Body of pancreas (tissue), 4 donors: Measurements from ENCODE around the gene FABP6.

Experiments used
- POLR2A ChIP-seq, 3 donors: fragments of 450-650 bp; IDR thresholded peaks; one replicate each; pipeline ENCODE4 v1.6.1; 2016; ENCODE audit warnings: antibody characterized with exemption in 3 of 3, mild to moderate bottlenecking in 2 of 3
- TF ChIP-seq, protein P1 (sequence below), 7 experiments: fragments of 450-650 bp in 4 of 7; fragments of 200-600 bp in 3 of 7; sonication (generic) in 3 of 7; IDR thresholded peaks; one replicate each; pipeline ENCODE4 v1.5.1; 2016 to 2019; ENCODE audit warnings: antibody characterized with exemption in 7 of 7

DNA sequence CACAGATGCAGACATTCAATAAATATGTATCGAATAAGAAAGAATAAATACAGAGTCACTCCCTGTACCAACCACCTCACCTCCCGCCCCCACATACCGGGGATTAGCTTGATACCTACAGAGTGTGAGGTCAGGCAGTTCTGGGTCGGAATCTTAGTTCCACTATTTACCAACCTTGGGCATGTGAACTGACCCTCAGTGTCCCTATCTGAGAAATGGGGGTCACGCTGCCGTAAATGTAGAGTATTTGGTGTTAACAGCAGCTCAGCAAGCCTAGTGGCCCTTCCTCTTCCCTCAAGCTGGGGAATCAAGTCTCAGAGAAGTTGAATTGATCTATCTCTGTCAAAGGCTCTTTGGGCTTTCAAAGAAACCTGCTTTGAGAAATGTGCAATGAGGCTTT, 57.6 kb downstream of the FABP6 start:
- TF ChIP-seq, protein P1, sequence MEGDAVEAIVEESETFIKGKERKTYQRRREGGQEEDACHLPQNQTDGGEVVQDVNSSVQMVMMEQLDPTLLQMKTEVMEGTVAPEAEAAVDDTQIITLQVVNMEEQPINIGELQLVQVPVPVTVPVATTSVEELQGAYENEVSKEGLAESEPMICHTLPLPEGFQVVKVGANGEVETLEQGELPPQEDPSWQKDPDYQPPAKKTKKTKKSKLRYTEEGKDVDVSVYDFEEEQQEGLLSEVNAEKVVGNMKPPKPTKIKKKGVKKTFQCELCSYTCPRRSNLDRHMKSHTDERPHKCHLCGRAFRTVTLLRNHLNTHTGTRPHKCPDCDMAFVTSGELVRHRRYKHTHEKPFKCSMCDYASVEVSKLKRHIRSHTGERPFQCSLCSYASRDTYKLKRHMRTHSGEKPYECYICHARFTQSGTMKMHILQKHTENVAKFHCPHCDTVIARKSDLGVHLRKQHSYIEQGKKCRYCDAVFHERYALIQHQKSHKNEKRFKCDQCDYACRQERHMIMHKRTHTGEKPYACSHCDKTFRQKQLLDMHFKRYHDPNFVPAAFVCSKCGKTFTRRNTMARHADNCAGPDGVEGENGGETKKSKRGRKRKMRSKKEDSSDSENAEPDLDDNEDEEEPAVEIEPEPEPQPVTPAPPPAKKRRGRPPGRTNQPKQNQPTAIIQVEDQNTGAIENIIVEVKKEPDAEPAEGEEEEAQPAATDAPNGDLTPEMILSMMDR (IDR thresholded peaks at IDR 0.05): no peak
- TF ChIP-seq POLR2A (IDR thresholded peaks at IDR 0.05): no peak
